ENCODE data around the gene PRDM12. TPM values are rescaled to one million over a fixed set of nuclear protein-coding genes. Genes with fewer than 3 reads are reported as not detected.
A peak's percentile ranks its signal among the peaks of the same experiment; 100 is the strongest.

Gene PRDM12
- total and polyA plus RNA-seq, 2 of the 8 experiments (the other 6 are each of a cell fraction or from before 2014, with no cell fraction given) = 0.14 to 0.22 TPM

DNA sequence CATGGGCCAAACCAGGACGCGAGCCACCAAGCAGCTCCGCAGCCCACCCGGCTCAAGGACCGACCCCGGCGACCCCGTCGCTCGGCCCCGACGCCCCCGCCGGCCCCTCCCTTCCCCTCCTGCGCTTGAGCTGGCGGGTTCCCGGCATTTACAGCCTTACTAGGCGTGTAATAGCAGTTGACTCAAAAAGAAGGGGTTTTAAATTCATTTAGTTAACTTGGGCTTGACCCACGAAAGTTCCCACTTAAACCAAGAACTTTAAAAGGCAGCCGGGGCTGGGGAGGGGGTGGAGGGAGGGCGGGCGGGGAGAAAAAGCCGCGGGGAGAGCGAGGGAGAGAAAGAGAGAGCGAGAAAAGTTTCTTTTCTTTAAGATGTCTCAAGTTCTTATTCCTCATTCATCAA lies 636 bp downstream of the PRDM12 start:
- Histone ChIP-seq H2BK12ac (ENCODE audit: low read depth, low read length) (peak overlapping the region; percentile 94; the same call in 1 of the 2 replicates), H2BK20ac (ENCODE audit: low read length) (no peak overlapping the region; the same call in 1 of the 2 replicates), H3K27me3 (replicated peaks in 1 of 4; ENCODE audit: control insufficient read depth in 3 of 4, extremely low read depth in 1 of 4, insufficient read depth in 3 of 4, low read length in 3 of 4) (peaks cover 84 to 91% (median 90%) of the 10 kb centered on the region in 4 experiments), H3K23me2 (ENCODE audit: low read depth, low read length) (peaks cover 12% of the 10 kb centered on the region; the same call in 1 of the 2 replicates), H2AFZ (ENCODE audit: low read length) (no peak overlapping the region), H4K91ac (replicated peaks; ENCODE audit: insufficient read length, low read length) (no peak overlapping the region), H4K20me1 (replicated peaks in 1 of 2; ENCODE audit: control insufficient read depth in 1 of 2, insufficient read depth in 2 of 2, low read length in 2 of 2) (peaks cover 9 to 19% of the 10 kb centered on the region in 2 experiments), H3K79me1 (ENCODE audit: low read depth, low read length) (no peaks in the 10 kb centered on the region), H3K36me3 (ENCODE audit: control insufficient read depth in 2 of 4, insufficient read depth in 4 of 4, low read length in 3 of 4) (peaks cover 0 to 6% (median 0%) of the 10 kb centered on the region in 4 experiments; a peak in 1 of 8 replicates), H3K79me2 (ENCODE audit: control insufficient read depth in 1 of 2, insufficient read depth in 2 of 2, low read length in 2 of 2) (no peaks in the 10 kb centered on the region), H3K4ac (replicated peaks; ENCODE audit: insufficient read length, low read depth, low read length) (no peak overlapping the region), H3K4me3 (ENCODE audit: extremely low read depth in 1 of 4, insufficient read depth in 2 of 4, low read depth in 3 of 4, low read length in 4 of 4) (peak overlapping the region; percentile 23 to 62 (median 28); a peak in 6 of 8 replicates), H2AK5ac (ENCODE audit: low read depth, low read length) (no peak overlapping the region), H3K14ac (ENCODE audit: insufficient read length) (no peak overlapping the region), H3K9me3 (ENCODE audit: insufficient read depth in 2 of 2, low read depth in 1 of 2, low read length in 1 of 2) (no peaks in the 10 kb centered on the region), H3K56ac (replicated peaks; ENCODE audit: insufficient read length, low read depth, low read length) (no peak overlapping the region), H3K27ac (ENCODE audit: low read depth, low read length) (no peak overlapping the region), H2BK5ac (ENCODE audit: low read depth, low read length) (no peak overlapping the region), H4K5ac (ENCODE audit: insufficient read length, low read depth, low read length) (no peak overlapping the region), H3K4me2 (ENCODE audit: insufficient read depth in 1 of 2, low read depth in 2 of 2, low read length in 2 of 2) (peak overlapping the region; percentile 62 to 74), H2BK120ac (replicated peaks; ENCODE audit: low read depth, low read length) (no peak overlapping the region), H2BK15ac (ENCODE audit: low read length) (no peak overlapping the region), H3K18ac (ENCODE audit: extremely low read depth, low read length) (peak overlapping the region; percentile 60; the same call in 1 of the 2 replicates), H4K8ac (ENCODE audit: extremely low read depth, insufficient read depth, low read length) (peak overlapping the region; percentile 48; the same call in 1 of the 2 replicates), H3K4me1 (replicated peaks in 1 of 4; ENCODE audit: control insufficient read depth in 3 of 4, insufficient read depth in 4 of 4, low read length in 3 of 4) (peaks cover 4 to 45% (median 28%) of the 10 kb centered on the region in 4 experiments), H3K9ac (replicated peaks in 1 of 4; ENCODE audit: extremely low read depth in 1 of 4, low read depth in 3 of 4, low read length in 3 of 4) (no peak overlapping the region), H3K23ac (ENCODE audit: insufficient read length) (no peak overlapping the region)
- ChIA-PET POLR2A (ENCODE audit: partially characterized antibody) (interaction anchor here (1.0 to 2.4 kb wide), 2 partner anchors 10 to 15 kb away, joined by 3 to 9 read pairs; no protein-coding TSS in a partner anchor), CTCF (ENCODE audit: partially characterized antibody) (interaction anchor here (0.9 to 6.0 kb wide), 4 partner anchors 15 to 199 kb away, joined by 4 to 53 read pairs (median 6); no protein-coding TSS in a partner anchor)
- WGBS, 2 experiments (ENCODE audit: extremely low coverage in 1 of 2, insufficient coverage in 1 of 2, insufficient read length in 1 of 2, insufficient replicate concordance in 2 of 2, low coverage in 1 of 2, low lambda C conversion rate in 2 of 2, missing lambda C conversion rate in 1 of 2) = 0% methylated on average over 1 of the region's 26 CpGs; no CpG with 5 or more reads in 1 of the 2 experiments
- DNase-seq (ENCODE audit: low read depth in 1 of 2, low spot score in 2 of 2) = no peak
- no peak for TF ChIP-seq BCL11A (IDR thresholded peaks at IDR 0.05; ENCODE audit: low read depth in 2 of 2, low read length in 2 of 2)
- no peak for TF ChIP-seq SAP30 (IDR thresholded peaks at IDR 0.05; ENCODE audit: insufficient read depth, insufficient replicate concordance, low read length)
- peak; percentile 18; the same call in 1 of the 2 replicates for TF ChIP-seq SUZ12 (IDR thresholded peaks at IDR 0.05; ENCODE audit: low read length)
- no peak for FAIRE-seq
